Activated naive CD4-positive, alpha-beta T cell (primary cell): ENCODE measurements around the gene TRIO.
"Not testable (repeated sequence)": the region's sequence is repeated elsewhere in the genome, so short reads cannot be mapped to it uniquely, and the experiment has no call there.

ENCODE experiments used
- DNase-seq, 4 experiments: peaks; one replicate each; lab custom pipeline; 2025; lab: John Stamatoyannopoulos, UW

The TRIO gene

GRCh38 chr5:14185326-14186058 is 42.4 kb downstream of the TRIO start:
- DNase-seq, result no peak

DNA sequence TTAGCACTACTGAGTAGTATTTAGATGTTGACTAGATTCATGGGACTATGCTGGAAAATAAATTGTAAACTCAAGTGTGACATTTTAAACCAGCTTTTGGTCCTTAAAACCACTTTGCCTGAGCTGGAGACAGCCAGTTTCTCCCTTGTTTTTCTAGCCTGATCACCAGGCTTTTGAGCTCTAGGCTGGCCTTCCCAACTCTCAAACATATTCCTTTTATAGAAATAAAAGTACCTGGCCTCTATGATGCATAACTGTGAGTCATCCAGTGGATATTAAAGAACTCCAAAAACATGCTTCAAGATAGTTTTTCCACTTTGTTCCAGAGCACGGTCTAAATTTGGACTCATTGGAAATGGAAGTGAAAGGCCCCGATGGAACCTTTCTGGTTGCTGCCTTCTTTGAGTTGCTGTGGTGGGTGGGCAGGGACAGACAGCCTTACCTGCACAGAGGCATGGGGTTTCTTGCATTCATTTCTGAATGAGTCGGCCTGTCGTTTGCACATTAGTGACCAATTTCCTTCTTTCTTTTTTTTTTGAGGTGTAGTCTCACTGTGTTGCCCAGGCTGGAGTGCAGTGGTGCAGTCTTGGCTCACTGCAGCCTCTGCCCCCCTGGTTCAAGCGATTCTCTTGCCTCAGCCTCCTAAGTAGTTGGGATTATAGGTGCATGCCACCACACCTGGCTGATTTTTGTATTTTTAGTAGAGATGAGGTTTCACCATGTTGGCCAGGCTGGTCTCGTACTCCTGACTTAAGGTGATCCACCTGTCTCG is 43.1 kb downstream of the TRIO start:
- DNase-seq, result no peak

GRCh38 chr5:14187157-14187556 is 44.0 kb downstream of the TRIO start:
- DNase-seq, result no peak

GRCh38 chr5:14187660-14188059 is 44.5 kb downstream of the TRIO start:
- no peak for DNase-seq

- no peak for DNase-seq
Measured at GRCh38 chr5:14188778-14189177, 45.6 kb downstream of the TRIO start.

- no peak for DNase-seq
Measured at GRCh38 chr5:14189680-14190079, 46.5 kb downstream of the TRIO start.

- DNase-seq, result no peak
Measured at GRCh38 chr5:14190194-14191164, 47.3 kb downstream of the TRIO start.

GRCh38 chr5:14191325-14191724 is 48.2 kb downstream of the TRIO start:
- DNase-seq, result no peak

DNA sequence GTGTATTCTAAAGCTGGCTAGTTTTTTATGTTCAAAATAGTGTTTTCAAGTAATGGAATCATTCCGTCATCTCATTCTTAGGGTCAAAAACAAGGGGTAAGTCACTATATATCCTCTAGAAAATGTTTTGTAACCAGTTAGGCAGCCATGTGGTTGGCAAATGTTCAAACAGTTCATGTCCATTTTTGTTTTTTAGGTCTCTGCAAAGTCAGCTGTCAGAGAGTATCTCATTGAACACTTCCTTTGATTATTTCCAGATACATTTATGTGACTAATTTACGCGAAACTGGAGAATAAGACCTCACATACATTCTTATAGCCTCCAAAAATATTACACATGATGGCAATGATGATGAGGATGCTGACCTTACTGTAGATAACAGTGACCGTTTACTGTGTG is 50.4 kb downstream of the TRIO start:
- no peak for DNase-seq

DNA sequence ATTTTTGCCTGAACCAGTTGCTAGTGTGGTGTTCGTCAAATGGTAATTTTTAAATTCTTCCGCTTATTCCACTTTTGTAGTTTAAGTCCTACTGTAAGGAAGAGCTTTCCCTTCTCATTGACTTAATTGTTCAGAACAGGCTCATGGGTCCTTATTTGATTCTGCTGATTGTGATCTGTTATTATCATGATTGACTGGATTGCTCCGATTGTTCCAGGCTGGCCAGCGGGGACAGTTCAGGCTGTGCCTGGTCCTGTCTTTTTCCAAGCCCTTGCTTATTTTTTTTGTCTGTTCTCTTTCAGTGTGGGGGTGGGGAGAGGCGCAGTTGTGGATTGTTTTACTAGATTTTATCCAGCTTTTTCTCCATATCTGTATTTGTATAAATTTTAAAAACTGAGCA is 52.4 kb downstream of the TRIO start:
- no peak for DNase-seq

- no peak for DNase-seq
Measured at GRCh38 chr5:14197056-14197455, 53.9 kb downstream of the TRIO start.

DNA sequence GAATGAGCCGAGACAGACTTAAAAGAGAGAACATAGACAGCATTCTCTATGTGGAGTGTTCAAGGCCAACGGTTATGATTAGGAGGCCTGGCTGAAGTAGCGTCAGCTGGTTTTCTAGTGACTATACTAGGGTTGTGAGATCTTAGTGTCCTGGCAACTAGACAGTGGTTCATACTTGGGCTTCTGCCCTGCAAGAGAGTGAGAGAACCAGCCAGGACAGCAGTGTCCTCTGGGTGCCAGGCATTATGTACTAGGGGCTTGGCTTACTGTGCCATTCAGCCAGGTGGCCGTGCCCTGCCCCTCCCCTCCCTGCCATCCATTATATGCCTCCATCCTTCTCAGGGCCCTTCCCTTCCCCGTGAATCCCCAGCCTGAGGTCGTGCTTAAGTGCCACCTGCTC is 56.8 kb downstream of the TRIO start:
- DNase-seq, result no peak

GRCh38 chr5:14200312-14200990 is 57.3 kb downstream of the TRIO start:
- no peak for DNase-seq

- DNase-seq, result no peak
Measured at GRCh38 chr5:14201325-14202045, 58.3 kb downstream of the TRIO start.

DNA sequence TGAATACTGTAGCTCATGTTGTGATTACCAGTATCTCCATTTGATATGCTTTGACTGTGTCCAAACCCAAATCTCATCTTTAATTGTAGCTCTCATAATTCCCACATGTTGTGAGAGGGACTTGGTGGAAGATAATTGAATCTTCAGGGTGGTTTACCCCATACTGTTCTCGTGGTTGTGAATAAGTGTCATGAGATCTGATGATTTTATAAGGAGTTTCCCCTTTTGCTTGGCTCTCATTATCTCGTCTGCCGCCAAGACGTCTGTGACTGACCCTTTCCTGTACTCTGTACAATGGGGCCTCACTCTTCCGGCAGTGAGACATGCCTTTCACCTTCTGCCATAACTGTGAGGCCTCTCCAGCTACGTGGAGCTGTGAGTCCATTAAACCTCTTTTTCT is 59.3 kb downstream of the TRIO start:
- DNase-seq, result no peak

DNA sequence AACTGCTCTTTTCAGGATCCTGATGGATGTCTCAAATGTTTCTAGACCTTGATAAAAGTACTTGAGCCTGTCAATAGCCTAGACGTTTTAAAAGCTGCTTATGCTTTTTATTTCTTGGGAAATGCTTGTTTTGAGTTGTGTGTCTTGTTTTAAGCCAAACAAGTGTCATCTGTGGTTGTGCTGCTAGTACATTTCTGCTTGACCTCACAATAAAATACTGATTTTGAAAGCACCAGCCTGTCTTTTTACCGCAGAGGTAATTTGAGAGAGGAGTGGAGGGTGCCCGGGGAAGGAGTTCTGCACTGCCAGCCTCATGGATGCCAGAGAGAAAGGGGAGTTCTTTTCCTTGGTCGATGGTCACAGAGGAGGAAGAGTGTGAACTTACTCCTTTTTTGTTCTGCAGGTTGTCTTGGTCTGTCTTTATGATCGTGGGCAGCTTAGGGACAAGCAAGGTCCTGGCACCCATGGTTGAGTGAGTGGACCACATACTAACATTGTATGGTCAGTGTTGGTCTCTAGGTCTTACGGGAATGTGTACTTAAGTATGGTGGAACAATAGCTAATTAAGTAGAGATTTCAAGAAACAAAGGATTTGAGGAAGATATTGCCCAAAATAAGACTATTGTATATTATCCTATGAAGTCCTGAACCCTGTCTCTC is 61.0 kb downstream of the TRIO start:
- no peak for DNase-seq

DNA sequence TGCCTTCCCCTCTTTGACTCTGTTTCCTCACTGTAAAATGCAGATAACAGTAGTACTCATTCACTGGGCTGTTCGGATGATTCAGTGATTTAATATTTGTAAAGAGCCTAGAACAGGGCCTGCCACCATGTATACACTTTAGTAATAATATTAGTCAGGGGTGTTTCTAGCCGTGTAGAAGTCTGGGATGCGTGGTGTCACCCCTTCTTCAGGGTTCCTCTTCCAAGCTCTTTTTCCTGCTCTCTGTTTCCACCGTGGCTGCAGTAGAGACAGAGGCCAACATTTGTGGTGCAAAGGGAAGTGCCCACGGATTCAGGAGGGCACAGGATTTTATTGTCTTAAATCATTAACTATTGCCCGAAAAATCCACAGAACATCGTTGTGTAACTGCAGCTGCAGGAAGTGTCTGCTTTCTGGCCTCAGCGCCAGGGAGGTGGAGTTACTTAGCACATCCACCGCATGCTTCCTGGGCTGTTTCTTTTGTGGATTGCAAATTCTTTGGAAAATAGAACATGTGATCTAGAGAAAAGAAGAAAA is 61.7 kb downstream of the TRIO start:
- no peak for DNase-seq

DNA sequence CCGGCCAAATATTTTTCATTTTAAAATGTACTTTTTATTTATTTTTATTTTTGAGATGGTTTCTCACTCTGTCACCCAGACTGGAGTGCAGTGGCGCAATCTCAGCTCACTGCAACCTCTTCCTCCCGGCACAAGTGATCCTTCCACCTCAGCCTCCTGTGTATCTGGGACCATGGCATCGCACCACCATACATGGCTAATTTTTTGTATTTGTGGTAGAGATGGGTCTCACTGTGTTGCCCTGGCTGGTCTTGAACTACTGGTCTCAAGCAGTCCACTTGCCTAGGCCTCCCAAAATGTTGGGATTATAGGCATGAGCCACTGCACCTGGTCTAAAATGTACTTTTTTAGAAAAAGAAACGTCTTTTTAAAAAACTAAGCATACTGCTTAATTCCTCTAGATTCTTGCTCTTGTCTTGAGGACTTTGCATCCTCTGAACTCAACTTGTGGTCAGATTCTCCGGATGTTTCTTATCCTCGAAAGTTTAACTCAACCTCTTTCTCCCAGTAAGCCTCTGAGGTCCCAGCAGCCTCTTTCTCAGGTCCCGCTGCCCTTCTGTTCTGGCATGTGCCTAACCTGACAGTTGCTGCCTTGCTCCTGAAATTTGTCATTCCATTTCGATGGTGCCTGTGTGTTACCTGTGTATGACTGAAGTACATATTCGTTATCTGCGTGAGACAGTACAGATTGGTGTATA is 63.0 kb downstream of the TRIO start:
- DNase-seq, result no peak

- DNase-seq, result not testable (repeated sequence)
Measured at GRCh38 chr5:14207428-14207827, 64.3 kb downstream of the TRIO start.
